HG02973 (cell line): ENCODE results near the gene LGI1.

Experiments used
- ATAC-seq: cut with Tn5 transposase; IDR thresholded peaks from one replicate; pipeline ENCODE4 v1.9.1; 2021; ENCODE audit warnings: moderate library complexity; ENCODE audit not compliant: unreplicated experiment

LGI1 gene

GRCh38 chr10:93754761-93755160 is 3.0 kb upstream of the LGI1 start:
- ATAC-seq, result no peak

- ATAC-seq, result no peak
Measured at GRCh38 chr10:93755443-93756116, 2.2 kb upstream of the LGI1 start.

DNA sequence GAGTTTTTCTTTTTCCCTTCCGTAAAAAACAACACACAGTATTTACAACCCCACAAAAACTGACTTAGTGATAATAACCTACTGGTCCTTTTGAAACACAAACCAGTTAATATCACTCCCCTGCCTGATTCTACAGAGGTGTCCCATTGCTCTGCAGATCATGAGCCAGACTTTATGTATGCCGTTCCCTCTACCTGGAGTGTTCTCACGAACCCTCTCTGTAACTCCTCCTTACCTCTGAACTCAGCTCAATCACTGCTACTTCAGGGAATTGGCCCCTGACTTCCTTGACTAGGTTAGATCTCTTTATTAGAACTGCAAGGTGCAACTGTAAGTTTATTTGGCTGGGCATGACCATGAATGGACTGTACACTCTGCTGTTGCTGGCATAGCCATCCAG is 1.6 kb upstream of the LGI1 start:
- ATAC-seq, result no peak

GRCh38 chr10:93757136-93757535 is 600 bp upstream of the LGI1 start:
- ATAC-seq, result no peak

GRCh38 chr10:93758508-93758885 is 761 bp downstream of the LGI1 start:
- no peak for ATAC-seq

DNA sequence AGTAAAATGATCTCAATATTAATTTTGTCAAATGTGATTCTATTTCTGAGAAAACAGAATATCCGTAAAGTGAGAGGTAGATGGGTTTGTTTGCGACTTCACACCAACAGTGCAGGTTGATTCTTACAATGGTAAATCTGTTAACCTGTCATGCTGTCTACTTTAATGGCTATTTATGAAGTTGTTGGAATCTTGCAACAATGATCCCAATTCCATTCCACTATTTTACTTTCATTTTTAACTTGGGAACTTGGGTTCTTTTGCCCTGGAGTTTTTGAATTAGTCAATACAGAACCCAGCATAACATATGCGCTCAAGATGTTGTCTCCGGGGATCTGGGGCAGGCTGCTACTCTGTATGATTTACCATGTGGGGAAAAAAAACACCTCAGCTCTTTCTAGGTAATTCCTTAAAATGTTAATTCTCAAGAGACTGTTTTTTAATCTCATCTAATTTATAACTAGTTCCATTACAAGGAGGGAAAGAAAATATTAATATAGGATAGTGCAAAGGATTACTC is 1.2 kb downstream of the LGI1 start:
- ATAC-seq, result no peak

GRCh38 chr10:93760490-93760889 is 2.8 kb downstream of the LGI1 start:
- ATAC-seq, result no peak

DNA sequence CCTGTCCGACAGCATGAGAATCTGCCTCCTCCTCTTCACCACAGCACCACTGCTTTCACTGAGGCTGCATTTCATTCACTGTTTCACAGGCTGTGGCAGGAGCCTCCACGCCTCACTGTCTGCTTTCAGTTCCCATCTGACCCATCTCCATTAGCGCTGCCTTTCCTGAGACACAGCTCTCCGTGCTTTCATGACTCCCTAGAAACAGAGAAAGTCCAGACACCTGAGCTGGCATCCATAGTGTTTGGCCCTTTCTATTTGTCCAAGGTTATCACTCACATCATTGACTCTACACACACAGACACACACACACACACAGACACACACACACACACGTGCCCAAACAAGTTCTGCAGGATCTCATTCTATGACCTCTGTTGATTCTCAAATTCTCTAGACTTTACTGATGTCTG is 5.2 kb downstream of the LGI1 start:
- ATAC-seq, result no peak

DNA sequence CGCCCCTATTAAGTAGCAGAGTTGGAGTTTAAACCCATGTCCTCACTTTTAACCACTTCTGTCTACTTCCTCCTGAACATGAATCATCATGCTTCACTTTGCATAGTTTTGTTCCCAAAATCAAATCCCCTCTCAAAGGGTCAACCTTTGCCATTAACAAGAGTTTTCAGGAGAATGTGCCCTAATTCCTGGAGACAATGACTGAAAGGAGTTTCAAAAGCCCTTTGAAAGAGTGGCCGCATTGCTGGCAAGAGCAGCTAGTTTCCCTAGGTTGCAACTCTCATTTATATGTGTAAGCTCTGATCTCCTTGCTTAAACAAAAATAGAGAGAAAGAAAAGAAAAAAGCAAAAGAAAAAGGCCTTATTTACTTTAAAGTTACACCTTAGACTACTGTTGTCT is 9.2 kb downstream of the LGI1 start:
- ATAC-seq, result no peak

- ATAC-seq, result no peak
Measured at GRCh38 chr10:93767724-93768399, 10.1 kb downstream of the LGI1 start.

DNA sequence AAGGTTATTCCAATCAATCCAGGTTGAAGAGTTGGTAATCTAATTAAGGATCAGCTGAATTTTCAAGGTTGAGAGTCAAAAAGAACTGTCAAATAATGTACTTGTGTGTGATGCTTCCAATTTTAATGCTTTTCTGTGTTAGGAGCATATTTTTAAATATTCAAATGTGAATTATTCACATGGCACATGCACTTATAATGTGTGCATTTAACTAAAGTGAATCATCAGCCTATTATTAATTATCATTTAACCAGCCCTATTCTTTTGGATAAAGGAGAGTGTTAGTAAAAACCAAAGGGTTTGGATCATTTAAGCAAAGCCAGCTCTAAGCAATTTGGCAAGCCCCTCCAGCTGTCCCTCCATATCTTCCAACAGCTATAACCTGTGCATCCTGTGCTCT is 11.2 kb downstream of the LGI1 start:
- no peak for ATAC-seq

- no peak for ATAC-seq
Measured at GRCh38 chr10:93771354-93771753, 13.6 kb downstream of the LGI1 start.

- no peak for ATAC-seq
Measured at GRCh38 chr10:93773120-93773519, 15.4 kb downstream of the LGI1 start.

GRCh38 chr10:93773705-93774104 is 16.0 kb downstream of the LGI1 start:
- no peak for ATAC-seq

DNA sequence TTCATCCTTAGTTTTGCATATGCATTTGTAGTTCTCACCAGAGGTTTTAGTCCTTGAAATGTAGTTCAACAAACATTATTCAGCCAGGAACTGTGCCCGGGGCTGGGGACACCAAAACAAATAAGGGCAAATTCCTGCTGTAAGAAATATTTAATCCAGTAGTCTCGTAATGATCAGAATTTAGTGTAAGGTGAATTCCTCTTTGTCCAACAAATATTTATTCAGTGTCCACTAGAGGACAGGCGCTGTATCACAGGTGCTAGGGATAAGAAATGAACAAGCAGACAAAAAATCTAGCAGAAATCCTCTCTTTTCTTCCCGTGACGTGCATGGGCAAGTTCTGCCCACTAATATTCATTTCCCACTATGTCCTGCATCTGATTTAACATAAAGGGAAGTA is 17.6 kb downstream of the LGI1 start:
- no peak for ATAC-seq

GRCh38 chr10:93777092-93777491 is 19.4 kb downstream of the LGI1 start:
- ATAC-seq, result no peak

GRCh38 chr10:93784059-93784458 is 26.3 kb downstream of the LGI1 start:
- ATAC-seq, result no peak

DNA sequence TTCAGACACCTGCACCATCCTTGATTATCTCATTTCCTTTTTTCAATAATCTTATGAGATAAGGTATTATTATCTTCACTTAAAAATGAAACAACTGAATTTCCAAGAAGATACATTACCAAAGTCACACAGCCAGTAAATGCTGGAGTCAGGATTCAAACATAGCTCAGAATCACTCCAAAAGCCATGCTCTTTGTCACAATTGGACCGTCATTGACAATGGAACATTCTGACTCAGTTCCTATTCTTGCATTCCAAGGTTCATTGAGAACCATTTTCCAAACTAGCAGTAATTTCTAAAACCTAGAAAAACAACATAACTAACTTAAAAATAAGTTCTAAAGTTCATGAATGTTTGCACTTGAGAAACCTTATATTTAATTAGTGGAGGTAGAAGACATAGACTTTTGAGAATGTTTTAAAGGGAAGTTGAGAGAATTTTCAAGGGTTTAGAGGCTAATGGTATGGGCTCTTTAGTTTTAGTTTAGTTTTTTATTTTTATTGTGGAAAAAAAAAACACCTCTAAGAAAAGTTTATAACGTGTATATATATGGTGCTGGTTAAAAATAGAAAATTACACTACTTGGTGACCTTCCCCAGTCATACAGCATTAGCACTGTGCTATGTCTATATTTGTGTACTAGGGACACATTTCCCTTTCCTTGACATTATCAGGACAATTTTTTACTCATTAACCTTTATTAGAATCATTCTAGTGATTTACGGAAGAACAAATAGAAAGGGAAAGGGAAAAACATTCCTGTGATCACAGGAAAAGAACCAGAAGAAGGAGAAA is 30.9 kb downstream of the LGI1 start:
- ATAC-seq, result no peak

GRCh38 chr10:93790439-93790838 is 32.7 kb downstream of the LGI1 start:
- ATAC-seq, result no peak

- ATAC-seq, result no peak
Measured at GRCh38 chr10:93796167-93796566, 38.4 kb downstream of the LGI1 start.

DNA sequence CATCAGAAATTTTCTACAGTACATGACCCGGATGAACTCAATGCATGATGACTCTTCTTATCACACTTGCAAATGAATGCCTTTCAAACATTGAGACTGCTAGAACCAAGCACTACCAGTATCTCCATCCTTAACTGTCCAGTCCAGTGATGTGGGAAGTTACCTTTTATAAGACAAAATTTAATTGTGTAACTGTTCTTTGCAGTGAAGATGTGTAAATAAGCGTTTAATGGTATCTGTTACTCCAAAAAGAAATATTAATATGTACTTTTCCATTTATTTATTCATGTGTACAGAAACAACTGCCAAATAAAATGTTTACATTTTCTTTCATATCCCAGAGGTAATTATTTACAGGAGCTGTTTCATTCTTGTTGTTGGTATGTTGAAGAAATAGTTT is 40.1 kb downstream of the LGI1 start:
- no peak for ATAC-seq

- no peak for ATAC-seq
Measured at GRCh38 chr10:93799155-93799708, 41.5 kb downstream of the LGI1 start.
